HG03469 (cell line): ENCODE data around the gene MDM1.

Source experiments
- ATAC-seq: cut with Tn5 transposase; IDR thresholded peaks from one replicate; pipeline ENCODE4 v1.9.1; 2021; ENCODE audit warnings: mild to moderate bottlenecking, moderate library complexity, moderate number of reproducible peaks; ENCODE audit not compliant: unreplicated experiment

Gene MDM1, protein sequence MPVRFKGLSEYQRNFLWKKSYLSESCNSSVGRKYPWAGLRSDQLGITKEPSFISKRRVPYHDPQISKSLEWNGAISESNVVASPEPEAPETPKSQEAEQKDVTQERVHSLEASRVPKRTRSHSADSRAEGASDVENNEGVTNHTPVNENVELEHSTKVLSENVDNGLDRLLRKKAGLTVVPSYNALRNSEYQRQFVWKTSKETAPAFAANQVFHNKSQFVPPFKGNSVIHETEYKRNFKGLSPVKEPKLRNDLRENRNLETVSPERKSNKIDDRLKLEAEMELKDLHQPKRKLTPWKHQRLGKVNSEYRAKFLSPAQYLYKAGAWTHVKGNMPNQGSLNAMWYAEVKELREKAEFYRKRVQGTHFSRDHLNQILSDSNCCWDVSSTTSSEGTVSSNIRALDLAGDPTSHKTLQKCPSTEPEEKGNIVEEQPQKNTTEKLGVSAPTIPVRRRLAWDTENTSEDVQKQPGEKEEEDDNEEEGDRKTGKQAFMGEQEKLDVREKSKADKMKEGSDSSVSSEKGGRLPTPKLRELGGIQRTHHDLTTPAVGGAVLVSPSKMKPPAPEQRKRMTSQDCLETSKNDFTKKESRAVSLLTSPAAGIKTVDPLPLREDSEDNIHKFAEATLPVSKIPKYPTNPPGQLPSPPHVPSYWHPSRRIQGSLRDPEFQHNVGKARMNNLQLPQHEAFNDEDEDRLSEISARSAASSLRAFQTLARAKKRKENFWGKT

DNA sequence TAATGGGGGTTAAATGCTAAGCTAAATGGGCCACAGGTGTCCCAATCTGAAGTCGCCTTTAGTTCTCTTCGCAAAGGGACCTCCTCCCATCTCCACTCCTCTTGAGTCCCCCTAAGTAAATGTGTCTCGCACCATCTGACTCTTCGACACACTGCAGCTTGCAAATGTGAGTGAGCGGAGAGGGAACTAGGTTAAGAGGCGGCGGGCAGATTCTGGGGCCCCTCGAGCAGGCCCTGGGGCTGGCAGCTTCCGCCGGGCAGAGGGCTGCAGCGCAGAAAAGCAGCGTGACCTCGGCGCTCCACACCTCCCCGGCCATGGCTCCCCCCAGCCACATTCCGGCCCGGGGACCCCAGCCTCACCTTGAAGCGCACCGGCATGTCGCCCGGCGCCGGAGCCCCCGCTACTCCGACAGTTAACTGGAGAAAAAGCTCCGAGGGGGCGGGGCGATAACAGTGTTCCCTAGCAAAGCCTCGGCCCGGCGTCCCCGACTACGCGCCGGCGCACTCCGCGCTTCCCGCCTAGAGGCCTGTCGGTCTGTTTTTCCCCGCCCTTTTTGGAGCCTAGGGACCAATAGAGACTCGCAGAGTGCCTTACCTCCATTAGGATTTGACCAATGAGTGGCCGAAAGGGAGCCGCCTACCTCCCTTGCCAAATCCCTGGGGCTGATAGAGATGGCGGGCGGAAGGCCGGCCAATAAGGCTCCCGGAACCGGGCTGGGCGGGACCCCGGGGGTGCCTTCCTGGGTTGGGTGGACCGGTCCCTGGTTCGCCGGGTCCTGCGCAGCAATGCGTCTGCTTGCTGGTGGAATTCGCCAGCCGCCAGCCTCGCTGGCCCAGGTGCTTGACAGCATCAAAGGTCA, at the start of gene MDM1:
Gene MDM1 (minus strand): TSS at position 494 of the 859 bp plus-strand sequence. CDS start 117 bp downstream, at position 377.
- peak; percentile 98 for ATAC-seq

GRCh38 chr12:68381476-68382219, 49.5 kb upstream of the MDM1 start:
- no peak for ATAC-seq

GRCh38 chr12:68378872-68379606, 46.9 kb upstream of the MDM1 start:
- no peak for ATAC-seq

GRCh38 chr12:68377881-68378280, 45.7 kb upstream of the MDM1 start:
- no peak for ATAC-seq

- no peak for ATAC-seq
These were observed 44.7 kb upstream of the MDM1 start for GRCh38 chr12:68376901-68377300.

DNA sequence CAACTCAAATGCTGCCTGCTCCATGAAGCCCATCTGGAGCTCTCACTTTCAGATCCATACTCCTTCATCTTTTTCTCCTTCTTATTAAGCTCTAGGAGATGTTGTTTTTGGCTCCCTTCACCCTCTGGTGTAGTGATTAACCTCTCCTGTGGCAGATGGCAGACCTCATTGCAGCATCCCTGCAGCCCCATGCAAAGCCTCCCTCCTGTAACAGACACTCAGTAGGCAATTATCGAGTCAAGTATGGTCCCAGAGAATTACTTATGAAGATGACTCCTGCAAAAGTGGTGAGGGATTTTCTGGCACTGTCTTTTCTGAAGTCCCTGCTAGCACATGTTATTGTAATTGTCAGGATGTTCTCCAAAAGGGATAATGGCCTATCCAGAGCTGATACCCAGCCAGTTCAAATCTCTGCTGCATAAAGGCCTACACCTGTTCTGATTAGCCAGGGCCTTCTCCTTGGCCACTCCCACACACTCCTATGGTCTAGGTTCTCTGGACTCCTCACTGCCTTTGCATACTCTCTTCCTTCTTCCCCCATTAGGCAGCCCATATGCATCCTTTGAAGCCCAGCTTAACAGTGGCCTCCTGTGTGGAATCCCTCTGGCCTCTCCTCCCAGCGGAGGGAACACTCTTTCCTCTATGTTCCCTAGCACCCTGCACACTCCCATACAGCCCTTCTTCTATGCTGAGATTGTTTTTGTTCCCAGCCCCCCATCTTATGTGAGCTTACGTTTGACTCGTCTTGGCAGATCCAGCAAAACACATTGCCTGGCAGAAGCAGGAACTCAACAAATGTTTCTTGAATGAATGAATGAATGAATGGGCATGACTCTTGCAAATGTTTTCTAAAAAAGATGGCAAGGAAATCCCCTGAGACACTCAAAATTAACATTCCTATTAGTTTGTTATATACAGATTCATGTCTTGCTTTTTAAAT, 43.9 kb upstream of the MDM1 start:
- no peak for ATAC-seq

GRCh38 chr12:68374307-68374982, 42.3 kb upstream of the MDM1 start:
- peak; percentile 93 for ATAC-seq

DNA sequence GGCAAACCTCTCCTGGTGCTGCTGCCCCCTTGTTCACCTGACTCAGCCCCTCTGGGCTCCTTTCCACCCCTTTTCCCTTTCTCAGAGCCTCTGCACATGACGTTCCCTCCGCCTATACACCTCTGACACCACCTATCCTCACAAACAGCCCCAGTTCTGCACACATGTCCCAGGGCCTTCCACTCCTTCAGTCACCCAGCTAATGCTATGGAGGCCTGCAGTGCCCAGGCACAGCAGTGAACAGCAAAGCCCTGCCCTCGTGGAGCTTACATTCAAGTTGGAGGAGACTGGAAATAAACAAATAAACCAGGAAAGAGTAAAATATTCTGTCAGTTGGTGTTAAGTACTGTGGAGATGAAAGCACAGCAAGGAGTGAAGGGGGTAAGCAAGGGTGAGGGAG, 38.5 kb upstream of the MDM1 start:
- no peak for ATAC-seq

GRCh38 chr12:68370006-68370590, 37.9 kb upstream of the MDM1 start:
- no peak for ATAC-seq

GRCh38 chr12:68368327-68368726, 36.2 kb upstream of the MDM1 start:
- no peak for ATAC-seq

DNA sequence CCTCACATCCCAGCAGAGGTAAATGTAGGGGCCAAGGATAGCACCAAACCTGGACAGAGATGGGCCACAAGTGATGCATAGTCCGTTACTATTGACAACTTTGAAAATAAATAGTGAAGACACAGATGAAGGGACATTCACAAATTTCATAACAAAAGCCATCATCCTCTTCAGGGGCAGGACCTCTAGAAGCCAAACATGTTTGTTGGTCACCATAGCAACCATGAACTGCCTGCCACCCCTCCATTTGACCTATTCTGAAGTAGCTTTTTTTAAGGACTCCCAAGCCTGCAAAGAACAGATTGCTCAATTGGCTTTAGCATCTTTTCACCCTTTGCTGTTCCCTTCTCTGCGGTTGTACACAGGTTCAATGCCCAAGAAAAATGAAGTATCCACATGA, 35.7 kb upstream of the MDM1 start:
- ATAC-seq, result no peak

DNA sequence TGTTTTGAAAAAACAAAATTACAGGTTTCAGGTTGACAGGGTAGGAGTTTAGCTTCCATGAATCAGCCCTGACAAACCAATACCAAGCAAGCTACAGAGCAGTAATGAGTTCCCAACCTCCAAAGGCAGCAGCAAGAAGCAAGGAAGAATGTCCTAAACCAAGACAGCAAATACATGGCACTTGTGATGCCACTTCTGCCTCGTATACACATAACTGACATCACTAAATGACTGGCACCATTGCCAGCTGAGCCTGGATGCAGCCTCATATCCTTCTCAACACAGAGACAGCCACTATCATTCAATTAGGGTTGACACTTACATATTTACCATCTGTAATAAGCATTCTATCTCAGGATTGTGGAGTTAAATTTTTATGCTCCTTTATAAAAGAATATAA, 35.0 kb upstream of the MDM1 start:
- ATAC-seq, result no peak

DNA sequence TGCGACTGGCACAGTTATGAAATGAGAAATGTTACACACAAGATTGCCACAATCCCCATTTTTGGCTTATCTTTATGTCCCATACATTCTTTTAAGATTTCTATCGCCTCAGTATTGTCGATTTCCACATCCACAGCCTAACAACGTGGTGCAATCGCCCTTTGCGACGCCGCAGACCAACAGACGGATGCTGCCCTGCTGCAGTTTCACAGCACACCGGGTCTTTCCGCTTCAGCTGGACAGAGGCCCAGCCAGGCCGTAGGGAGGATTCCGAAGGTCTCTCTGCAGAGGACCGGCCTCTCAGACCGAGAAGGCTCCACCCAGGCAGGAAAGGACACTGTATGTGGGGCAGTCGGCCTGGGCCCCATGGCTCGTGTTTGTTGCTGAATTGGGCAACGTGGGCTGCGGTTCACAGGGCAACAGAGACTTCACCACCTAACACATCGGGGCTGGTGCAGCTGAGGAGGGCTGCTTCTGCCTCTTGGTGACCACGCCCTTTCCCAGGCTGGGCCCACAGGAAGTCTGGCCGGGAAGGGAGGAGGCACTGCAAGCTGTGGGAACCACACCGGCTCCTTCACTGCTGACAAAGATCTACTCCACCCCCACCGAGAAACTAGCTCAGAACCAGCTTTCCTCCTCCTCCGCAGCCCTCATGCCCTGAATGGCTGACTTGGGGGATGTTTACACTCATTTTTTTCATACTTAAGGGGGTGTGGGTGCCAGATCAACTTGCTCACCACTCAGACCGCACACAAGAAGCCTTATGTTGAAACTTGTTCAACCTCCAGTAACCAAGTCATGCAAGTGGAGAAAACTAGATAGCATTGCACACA, 32.9 kb upstream of the MDM1 start:
- ATAC-seq, result peak; percentile 65

DNA sequence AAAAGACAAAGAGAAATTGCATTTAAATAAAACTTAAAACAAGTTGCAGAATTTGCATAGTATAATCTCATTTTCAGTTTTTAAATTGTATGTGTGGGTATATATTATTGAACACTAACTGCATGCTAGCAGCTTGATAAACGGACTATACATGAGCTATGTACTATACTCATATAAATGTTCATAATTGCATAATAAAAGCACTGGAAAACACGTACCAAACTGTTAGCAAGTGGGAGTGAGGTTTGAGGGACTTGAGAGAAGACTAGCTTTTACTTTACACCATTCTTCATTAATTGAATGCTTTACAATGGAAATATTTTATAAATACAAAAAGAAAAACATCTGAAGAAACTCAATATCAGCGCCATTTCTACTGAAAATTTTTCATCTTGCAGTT, 32.2 kb upstream of the MDM1 start:
- no peak for ATAC-seq

- no peak for ATAC-seq
These were observed 29.8 kb upstream of the MDM1 start for GRCh38 chr12:68361953-68362352.

- no peak for ATAC-seq
These were observed 27.5 kb upstream of the MDM1 start for GRCh38 chr12:68359674-68360073.
